ENCODE data around the gene RILPL2.
"Not testable (repeated sequence)": the region's sequence is repeated elsewhere in the genome, so short reads cannot be mapped to it uniquely, and the experiment has no call there.

Gene RILPL2

GRCh38 chr12:123436017-123436964, at the start of gene RILPL2:
TSS of gene RILPL2 (minus strand) at chr12:123436684. CDS start at chr12:123436420, 264 bp downstream.
- peak; percentile 88 for DNase-seq (ENCODE audit: low spot score)

GRCh38 chr12:123485756-123486155, 49.3 kb upstream of the RILPL2 start:
- no peak for DNase-seq (ENCODE audit: low spot score)

GRCh38 chr12:123483602-123484248, 47.2 kb upstream of the RILPL2 start:
- DNase-seq (ENCODE audit: low spot score), result no peak

- no peak for DNase-seq (ENCODE audit: low spot score)
Observed at GRCh38 chr12:123482876-123483275, 46.4 kb upstream of the RILPL2 start.

GRCh38 chr12:123481251-123481650, 44.8 kb upstream of the RILPL2 start:
- not testable (repeated sequence) for DNase-seq (ENCODE audit: low spot score)

- no peak for DNase-seq (ENCODE audit: low spot score)
Observed at GRCh38 chr12:123479442-123480180, 43.1 kb upstream of the RILPL2 start.

- DNase-seq (ENCODE audit: low spot score), result no peak
Observed at GRCh38 chr12:123478762-123479161, 42.3 kb upstream of the RILPL2 start.

GRCh38 chr12:123478069-123478468, 41.6 kb upstream of the RILPL2 start:
- no peak for DNase-seq (ENCODE audit: low spot score)

- no peak for DNase-seq (ENCODE audit: low spot score)
Observed at GRCh38 chr12:123475246-123475703, 38.8 kb upstream of the RILPL2 start.

- peak; percentile 52 for DNase-seq (ENCODE audit: low spot score)
Observed at GRCh38 chr12:123474485-123475245, 38.2 kb upstream of the RILPL2 start.

- no peak for DNase-seq (ENCODE audit: low spot score)
Observed at GRCh38 chr12:123472438-123472849, 36.0 kb upstream of the RILPL2 start.

GRCh38 chr12:123471374-123472068, 35.0 kb upstream of the RILPL2 start:
- no peak for DNase-seq (ENCODE audit: low spot score)

- DNase-seq (ENCODE audit: low spot score), result no peak
Observed at GRCh38 chr12:123469978-123470377, 33.5 kb upstream of the RILPL2 start.

GRCh38 chr12:123468786-123469185, 32.3 kb upstream of the RILPL2 start:
- peak; percentile 25 for DNase-seq (ENCODE audit: low spot score)

GRCh38 chr12:123465084-123465483, 28.6 kb upstream of the RILPL2 start:
- no peak for DNase-seq (ENCODE audit: low spot score)

- not testable (repeated sequence) for DNase-seq (ENCODE audit: low spot score)
Observed at GRCh38 chr12:123463174-123463573, 26.7 kb upstream of the RILPL2 start.

GRCh38 chr12:123457980-123458779, 21.7 kb upstream of the RILPL2 start, which contains the start of gene SNRNP35:
TSS of gene SNRNP35 (plus strand) at chr12:123458139. CDS start at chr12:123465541, 7,402 bp downstream.
- DNase-seq (ENCODE audit: low spot score), result peak; percentile 85

GRCh38 chr12:123453165-123453564, 16.7 kb upstream of the RILPL2 start:
- no peak for DNase-seq (ENCODE audit: low spot score)

GRCh38 chr12:123452276-123452550, 15.7 kb upstream of the RILPL2 start:
- not testable (repeated sequence) for DNase-seq (ENCODE audit: low spot score)

- no peak for DNase-seq (ENCODE audit: low spot score)
Observed at GRCh38 chr12:123450636-123451035, 14.2 kb upstream of the RILPL2 start.

Data from CD4-positive, alpha-beta T cell treated with Interleukin-6 at 100 ng/mL for 8 hours (primary cell).